ENCODE results near the gene KDM6A.
"Not testable (repeated sequence)": the region's sequence is repeated elsewhere in the genome, so short reads cannot be mapped to it uniquely, and the experiment has no call there.

KDM6A gene

DNA sequence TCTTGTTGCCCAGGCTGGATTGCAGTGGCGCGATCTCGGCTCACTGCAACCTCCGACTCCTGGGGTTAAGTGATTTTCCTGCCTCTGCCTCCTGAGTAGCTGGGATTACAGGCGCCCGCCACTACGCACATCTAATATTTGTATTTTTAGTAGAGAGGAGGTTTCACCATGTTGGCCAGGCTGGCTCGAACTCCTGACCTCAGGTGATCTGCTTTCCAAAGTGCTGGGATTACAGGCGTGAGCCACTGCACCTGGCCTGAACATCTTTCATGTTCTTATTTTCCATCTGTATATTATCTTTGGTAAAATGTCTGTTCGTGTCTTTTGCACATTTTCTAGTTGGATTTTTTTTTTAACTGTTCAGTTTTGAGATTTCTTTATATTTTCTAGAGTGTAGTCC is 17.7 kb downstream of the KDM6A start:
- H3K27ac ChIP-seq (ENCODE audit: low read length); H3K36me3 ChIP-seq (ENCODE audit: control insufficient read depth in 1 of 2, insufficient read depth in 2 of 2, low read length in 2 of 2); H3K4me1 ChIP-seq (ENCODE audit: control insufficient read depth in 1 of 2, insufficient read depth in 2 of 2, low read length in 2 of 2): not testable (repeated sequence)

DNA sequence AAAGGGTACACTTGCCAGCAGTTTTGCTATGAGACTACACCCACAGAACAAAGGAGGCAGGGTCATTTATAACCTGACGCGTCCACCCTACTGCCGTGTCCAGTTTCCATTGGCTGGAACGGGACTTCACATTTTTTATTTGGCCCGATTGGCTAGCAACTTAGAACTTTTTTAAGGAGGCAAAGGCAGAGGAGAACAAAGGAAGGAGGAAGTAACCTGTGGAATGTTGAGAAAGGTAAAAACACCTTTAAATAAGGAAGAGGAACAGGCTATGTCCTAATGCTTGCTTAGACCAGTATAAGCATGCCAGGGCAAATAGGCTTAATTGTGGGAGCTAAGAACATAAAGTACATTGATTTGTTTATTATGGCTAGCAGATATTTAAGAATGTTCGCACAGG is 18.7 kb downstream of the KDM6A start:
- Histone ChIP-seq H3K9me3 (ENCODE audit: control insufficient read depth in 1 of 2, low read length in 2 of 2) (no peaks in the 10 kb centered on the region), H3K27me3 (ENCODE audit: low read depth, low read length) (no peaks in the 10 kb centered on the region), H3K4me1 (ENCODE audit: control insufficient read depth in 1 of 2, insufficient read depth in 2 of 2, low read length in 2 of 2) (peaks cover 0 to 3% of the 10 kb centered on the region in 2 donors), H3K27ac (ENCODE audit: low read length) (no peak overlapping the region), H3K4me3 (ENCODE audit: low read depth in 1 of 2, low read length in 2 of 2) (no peak overlapping the region), H3K36me3 (ENCODE audit: control insufficient read depth in 1 of 2, insufficient read depth in 2 of 2, low read length in 2 of 2) (no peaks in the 10 kb centered on the region)

More for the DNA sequence above, 17.7 kb downstream of the KDM6A start:
- H3K4me3 ChIP-seq (ENCODE audit: low read depth in 1 of 2, low read length in 2 of 2); H3K27me3 ChIP-seq (ENCODE audit: low read depth, low read length); H3K9me3 ChIP-seq (ENCODE audit: control insufficient read depth in 1 of 2, low read length in 2 of 2): not testable (repeated sequence)

DNA sequence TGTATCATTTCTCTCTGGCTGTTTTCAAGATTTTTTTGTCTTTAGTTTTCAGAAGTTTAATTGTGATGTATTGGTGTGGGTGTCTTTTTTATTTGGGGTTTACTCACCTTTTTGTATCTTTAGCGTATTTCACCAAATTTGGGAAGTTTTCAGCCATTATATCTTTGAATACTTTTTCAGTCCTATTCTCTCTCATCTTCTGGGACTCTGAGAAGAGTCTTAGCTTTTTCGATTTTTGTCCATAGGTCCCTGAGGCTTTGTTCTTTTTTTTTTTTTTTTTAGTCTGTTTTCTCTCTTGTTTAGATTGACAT is 23.8 kb downstream of the KDM6A start:
- H3K36me3 ChIP-seq (ENCODE audit: control insufficient read depth in 1 of 2, insufficient read depth in 2 of 2, low read length in 2 of 2): no peaks in the 10 kb centered on the region
- no peaks in the 10 kb centered on the region for H3K9me3 ChIP-seq (ENCODE audit: control insufficient read depth in 1 of 2, low read length in 2 of 2)
- no peak overlapping the region for H3K4me3 ChIP-seq (ENCODE audit: low read depth in 1 of 2, low read length in 2 of 2)
- H3K27me3 ChIP-seq (ENCODE audit: low read depth, low read length): no peaks in the 10 kb centered on the region
- peaks cover 0 to 4% of the 10 kb centered on the region in 2 donors for H3K4me1 ChIP-seq (ENCODE audit: control insufficient read depth in 1 of 2, insufficient read depth in 2 of 2, low read length in 2 of 2)
- no peak overlapping the region for H3K27ac ChIP-seq (ENCODE audit: low read length)

DNA sequence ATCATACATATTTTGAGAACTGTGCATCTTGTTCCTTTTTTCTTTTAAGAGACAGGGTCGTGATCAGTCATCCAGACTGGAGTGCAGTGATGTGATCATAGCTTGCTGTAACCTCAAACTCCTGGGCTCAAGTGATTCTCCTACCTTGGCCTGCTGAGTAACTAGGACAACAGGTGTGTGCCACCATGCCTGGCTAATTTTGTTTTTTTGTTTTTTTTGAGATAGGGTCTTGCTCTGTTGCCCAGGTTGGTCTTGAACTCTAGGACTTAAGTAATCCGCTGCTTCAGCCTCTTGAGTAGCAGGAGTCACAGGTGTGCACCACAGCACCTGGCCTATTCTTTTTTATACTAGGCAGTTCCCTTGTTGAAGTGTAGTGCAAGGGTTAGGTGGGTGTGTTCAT is 24.6 kb downstream of the KDM6A start:
- no peak overlapping the region for H3K4me3 ChIP-seq (ENCODE audit: low read depth in 1 of 2, low read length in 2 of 2)
- no peaks in the 10 kb centered on the region for H3K9me3 ChIP-seq (ENCODE audit: control insufficient read depth in 1 of 2, low read length in 2 of 2)
- H3K27me3 ChIP-seq (ENCODE audit: low read depth, low read length): no peaks in the 10 kb centered on the region
- H3K4me1 ChIP-seq (ENCODE audit: control insufficient read depth in 1 of 2, insufficient read depth in 2 of 2, low read length in 2 of 2): peaks cover 0 to 4% of the 10 kb centered on the region in 2 donors
- H3K27ac ChIP-seq (ENCODE audit: low read length): no peak overlapping the region
- H3K36me3 ChIP-seq (ENCODE audit: control insufficient read depth in 1 of 2, insufficient read depth in 2 of 2, low read length in 2 of 2): no peaks in the 10 kb centered on the region

DNA sequence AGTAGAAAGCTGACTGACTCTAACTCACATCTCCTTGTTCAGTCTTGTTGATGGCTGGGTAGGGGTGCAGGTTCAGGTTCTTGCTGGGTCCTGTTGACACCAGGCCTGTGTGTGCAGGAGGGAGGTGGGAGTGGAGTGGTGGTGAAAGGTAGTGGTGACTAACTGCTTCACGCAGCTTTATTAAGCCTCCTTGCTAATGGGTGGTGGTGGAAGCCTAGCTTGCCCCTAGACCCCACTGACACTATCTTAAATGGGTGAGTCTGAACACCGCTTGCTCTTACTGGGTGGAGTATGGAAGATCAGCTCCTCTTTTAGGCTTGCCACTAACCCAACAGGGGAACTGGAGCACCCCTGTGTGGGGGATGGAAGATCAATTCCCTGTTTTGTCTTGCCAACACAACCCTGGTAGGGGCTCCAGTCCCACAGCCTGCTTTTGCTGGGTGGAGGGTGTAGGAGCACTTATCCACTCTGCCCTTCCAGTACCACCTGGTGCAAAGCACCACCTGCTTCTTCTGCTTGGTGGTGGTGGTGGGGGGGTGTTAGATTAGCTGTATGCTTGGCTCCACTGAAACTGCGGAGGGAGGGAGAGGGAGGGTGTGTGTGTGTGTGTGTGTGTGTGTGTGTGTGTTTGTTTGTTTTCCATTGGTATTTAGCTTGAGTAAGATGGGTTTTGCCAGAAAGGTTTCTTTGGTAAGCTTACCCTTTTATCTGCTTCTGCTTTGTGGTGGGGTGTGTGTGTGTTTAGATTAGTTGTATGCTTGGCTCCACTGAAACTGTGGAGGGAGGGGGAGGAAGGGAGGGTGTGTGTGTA is 25.6 kb downstream of the KDM6A start:
- no peaks in the 10 kb centered on the region for H3K36me3 ChIP-seq (ENCODE audit: control insufficient read depth in 1 of 2, insufficient read depth in 2 of 2, low read length in 2 of 2)
- H3K4me1 ChIP-seq (ENCODE audit: control insufficient read depth in 1 of 2, insufficient read depth in 2 of 2, low read length in 2 of 2): peaks cover 0 to 4% of the 10 kb centered on the region in 2 donors
- no peak overlapping the region for H3K4me3 ChIP-seq (ENCODE audit: low read depth in 1 of 2, low read length in 2 of 2)
- no peaks in the 10 kb centered on the region for H3K9me3 ChIP-seq (ENCODE audit: control insufficient read depth in 1 of 2, low read length in 2 of 2)
- no peak overlapping the region for H3K27ac ChIP-seq (ENCODE audit: low read length)
- H3K27me3 ChIP-seq (ENCODE audit: low read depth, low read length): no peaks in the 10 kb centered on the region

DNA sequence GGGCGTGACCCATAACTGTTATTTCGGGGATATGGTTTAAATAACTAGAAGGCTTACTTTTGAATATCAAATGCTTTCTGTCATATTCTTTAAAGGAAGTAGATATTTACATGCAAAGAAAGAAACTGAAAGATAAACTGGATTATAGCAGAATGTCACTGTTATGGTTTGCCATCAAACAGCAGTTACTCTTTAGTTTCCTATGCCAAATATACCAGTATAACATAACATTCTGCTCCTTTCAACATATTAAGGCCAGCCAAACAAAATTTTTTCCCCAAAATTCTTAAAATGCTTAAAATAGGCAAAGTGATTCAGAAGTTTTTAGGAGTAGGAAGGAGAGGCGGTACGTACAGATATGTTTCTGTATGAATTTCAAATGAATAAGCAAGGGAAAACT is 27.0 kb downstream of the KDM6A start:
- no peaks in the 10 kb centered on the region for H3K9me3 ChIP-seq (ENCODE audit: control insufficient read depth in 1 of 2, low read length in 2 of 2)
- no peak overlapping the region for H3K27ac ChIP-seq (ENCODE audit: low read length)
- H3K36me3 ChIP-seq (ENCODE audit: control insufficient read depth in 1 of 2, insufficient read depth in 2 of 2, low read length in 2 of 2): no peaks in the 10 kb centered on the region
- peaks cover 6 to 12% of the 10 kb centered on the region in 2 donors for H3K4me1 ChIP-seq (ENCODE audit: control insufficient read depth in 1 of 2, insufficient read depth in 2 of 2, low read length in 2 of 2)
- no peak overlapping the region for H3K4me3 ChIP-seq (ENCODE audit: low read depth in 1 of 2, low read length in 2 of 2)
- H3K27me3 ChIP-seq (ENCODE audit: low read depth, low read length): no peaks in the 10 kb centered on the region

DNA sequence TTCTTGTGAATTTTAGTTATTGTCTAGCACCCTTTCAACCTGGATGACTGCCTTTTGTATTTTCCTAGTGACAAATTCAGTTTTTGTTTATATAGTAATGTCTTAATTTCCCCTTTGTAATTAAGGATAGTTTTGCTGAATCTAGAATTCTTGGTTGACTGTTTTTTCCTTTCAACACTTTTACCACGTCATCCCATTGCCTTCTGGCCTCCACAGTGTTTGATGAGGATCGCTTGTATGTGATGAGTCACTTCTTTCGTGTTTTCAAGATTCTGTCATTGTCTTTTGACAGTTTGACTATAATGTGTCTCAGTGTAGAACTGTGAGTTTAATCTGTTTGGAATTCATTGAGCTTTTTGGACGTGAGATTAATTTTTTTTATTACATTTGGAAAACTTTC is 30.1 kb downstream of the KDM6A start:
- no peak overlapping the region for H3K27ac ChIP-seq (ENCODE audit: low read length)
- H3K36me3 ChIP-seq (ENCODE audit: control insufficient read depth in 1 of 2, insufficient read depth in 2 of 2, low read length in 2 of 2): no peaks in the 10 kb centered on the region
- no peak overlapping the region for H3K4me3 ChIP-seq (ENCODE audit: low read depth in 1 of 2, low read length in 2 of 2)
- no peaks in the 10 kb centered on the region for H3K27me3 ChIP-seq (ENCODE audit: low read depth, low read length)
- H3K4me1 ChIP-seq (ENCODE audit: control insufficient read depth in 1 of 2, insufficient read depth in 2 of 2, low read length in 2 of 2): peaks cover 6 to 16% of the 10 kb centered on the region in 2 donors
- H3K9me3 ChIP-seq (ENCODE audit: control insufficient read depth in 1 of 2, low read length in 2 of 2): no peaks in the 10 kb centered on the region

DNA sequence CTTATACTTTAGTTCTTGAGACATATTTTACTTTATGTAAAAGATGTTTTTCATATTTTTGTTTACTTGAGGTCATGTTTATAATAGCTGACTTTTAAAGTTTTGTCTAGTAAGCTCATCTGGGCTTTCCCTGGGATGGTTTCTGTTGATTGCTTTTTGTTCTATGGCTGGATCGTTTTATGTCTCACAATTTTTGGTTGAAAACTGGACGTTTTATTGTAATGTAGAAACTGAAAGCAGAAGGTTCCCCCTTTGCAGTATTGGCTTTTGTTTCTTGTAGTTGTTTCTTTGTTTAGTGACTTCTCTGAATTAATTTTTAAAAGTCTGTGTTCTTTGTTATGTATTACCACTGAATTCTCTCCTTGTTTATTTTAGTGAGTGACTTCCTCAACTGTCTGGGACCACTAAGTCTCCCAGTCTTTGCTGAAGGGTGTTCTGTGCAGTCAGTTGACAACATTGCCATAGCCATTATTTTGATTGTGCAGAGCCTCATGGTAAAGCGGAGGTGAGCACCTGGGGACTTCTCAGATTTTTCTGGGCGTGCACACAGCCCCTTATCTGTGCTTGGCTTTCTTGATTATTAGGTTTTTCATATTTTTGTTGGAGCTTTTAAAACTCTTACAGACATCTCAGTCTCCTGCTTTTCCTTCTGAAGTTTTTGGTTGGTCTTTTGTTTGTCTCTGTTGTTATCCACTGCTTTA is 31.0 kb downstream of the KDM6A start:
- Histone ChIP-seq H3K27ac (ENCODE audit: low read length) (no peak overlapping the region), H3K9me3 (ENCODE audit: control insufficient read depth in 1 of 2, low read length in 2 of 2) (no peaks in the 10 kb centered on the region), H3K36me3 (ENCODE audit: control insufficient read depth in 1 of 2, insufficient read depth in 2 of 2, low read length in 2 of 2) (no peaks in the 10 kb centered on the region), H3K4me3 (ENCODE audit: low read depth in 1 of 2, low read length in 2 of 2) (no peak overlapping the region), H3K27me3 (ENCODE audit: low read depth, low read length) (no peaks in the 10 kb centered on the region), H3K4me1 (ENCODE audit: control insufficient read depth in 1 of 2, insufficient read depth in 2 of 2, low read length in 2 of 2) (peaks cover 6 to 23% of the 10 kb centered on the region in 2 donors)

DNA sequence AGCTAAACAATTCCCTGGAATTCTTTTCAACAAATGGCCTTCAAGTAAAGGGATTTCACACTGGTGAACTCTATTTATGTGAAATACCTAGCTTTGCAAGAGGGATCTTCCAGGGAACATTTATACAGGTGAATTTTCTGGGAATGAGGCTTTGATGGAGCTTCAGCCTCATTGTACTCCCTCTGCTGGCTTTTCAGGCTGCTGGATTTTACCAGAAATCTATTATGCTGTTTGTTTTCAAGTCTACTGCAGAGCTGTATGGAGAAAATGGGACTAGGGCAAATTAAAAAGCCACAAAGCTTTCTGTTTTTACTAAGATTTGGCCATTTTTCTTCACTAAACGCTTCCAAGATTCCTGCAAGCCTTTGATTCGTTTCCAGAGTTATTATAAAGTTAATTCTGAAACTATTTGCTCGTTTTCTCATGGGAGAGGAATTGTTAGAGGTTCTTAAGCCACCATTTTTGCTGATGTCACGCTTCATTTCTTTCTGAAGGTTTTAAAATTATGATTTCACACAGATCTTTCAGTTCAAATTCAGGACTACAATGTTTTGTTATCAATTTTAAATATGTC is 31.6 kb downstream of the KDM6A start:
- Histone ChIP-seq H3K4me1 (ENCODE audit: control insufficient read depth in 1 of 2, insufficient read depth in 2 of 2, low read length in 2 of 2) (peaks cover 6 to 23% of the 10 kb centered on the region in 2 donors), H3K9me3 (ENCODE audit: control insufficient read depth in 1 of 2, low read length in 2 of 2) (no peaks in the 10 kb centered on the region), H3K36me3 (ENCODE audit: control insufficient read depth in 1 of 2, insufficient read depth in 2 of 2, low read length in 2 of 2) (no peaks in the 10 kb centered on the region), H3K27me3 (ENCODE audit: low read depth, low read length) (no peaks in the 10 kb centered on the region), H3K27ac (ENCODE audit: low read length) (no peak overlapping the region), H3K4me3 (ENCODE audit: low read depth in 1 of 2, low read length in 2 of 2) (no peak overlapping the region)

DNA sequence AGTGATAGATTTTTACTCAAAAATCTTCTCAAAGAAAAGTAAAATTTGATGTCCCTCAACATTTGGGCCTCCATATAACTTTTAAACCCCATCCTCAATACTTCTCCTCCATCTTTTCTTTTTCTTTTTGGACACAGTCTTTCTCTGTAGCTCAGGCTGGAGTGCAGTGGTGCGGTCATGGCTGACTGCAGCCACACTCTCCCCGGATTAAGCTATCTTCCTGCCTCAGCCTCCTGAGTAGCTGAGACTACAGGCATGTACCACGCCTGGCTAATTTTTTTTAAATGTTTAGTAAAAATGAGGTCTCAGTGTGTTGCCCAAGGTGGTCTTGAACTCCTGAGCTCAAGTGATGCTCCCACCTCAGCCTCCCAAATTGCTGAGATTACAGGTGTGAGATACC is 33.1 kb downstream of the KDM6A start:
- Histone ChIP-seq H3K27ac (ENCODE audit: low read length) (no peak overlapping the region), H3K36me3 (ENCODE audit: control insufficient read depth in 1 of 2, insufficient read depth in 2 of 2, low read length in 2 of 2) (no peaks in the 10 kb centered on the region), H3K4me1 (ENCODE audit: control insufficient read depth in 1 of 2, insufficient read depth in 2 of 2, low read length in 2 of 2) (peaks cover 2 to 23% of the 10 kb centered on the region in 2 donors), H3K27me3 (ENCODE audit: low read depth, low read length) (no peaks in the 10 kb centered on the region), H3K9me3 (ENCODE audit: control insufficient read depth in 1 of 2, low read length in 2 of 2) (no peaks in the 10 kb centered on the region), H3K4me3 (ENCODE audit: low read depth in 1 of 2, low read length in 2 of 2) (no peak overlapping the region)

DNA sequence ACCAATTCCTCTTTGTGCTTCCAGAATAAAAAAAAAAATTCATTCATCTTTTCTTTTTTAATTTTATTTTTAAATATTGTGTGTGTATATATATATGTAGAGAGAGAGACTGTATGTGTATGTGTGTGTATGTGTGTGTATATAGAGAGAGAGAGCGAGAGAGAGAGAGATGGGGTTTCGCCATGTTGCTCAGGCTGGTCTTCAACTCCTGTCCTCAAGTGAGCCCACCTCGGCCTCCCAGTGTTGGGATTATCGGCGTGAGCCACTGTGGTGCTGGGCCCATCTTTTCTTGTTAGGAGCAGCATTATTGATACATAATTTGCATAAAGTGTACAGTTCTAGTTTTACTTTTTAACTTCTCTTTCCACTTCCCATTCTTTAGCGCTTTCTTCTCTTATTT is 33.6 kb downstream of the KDM6A start:
- H3K36me3 ChIP-seq (ENCODE audit: control insufficient read depth in 1 of 2, insufficient read depth in 2 of 2, low read length in 2 of 2): no peaks in the 10 kb centered on the region
- no peaks in the 10 kb centered on the region for H3K27me3 ChIP-seq (ENCODE audit: low read depth, low read length)
- no peaks in the 10 kb centered on the region for H3K9me3 ChIP-seq (ENCODE audit: control insufficient read depth in 1 of 2, low read length in 2 of 2)
- no peak overlapping the region for H3K4me3 ChIP-seq (ENCODE audit: low read depth in 1 of 2, low read length in 2 of 2)
- peaks cover 2 to 23% of the 10 kb centered on the region in 2 donors for H3K4me1 ChIP-seq (ENCODE audit: control insufficient read depth in 1 of 2, insufficient read depth in 2 of 2, low read length in 2 of 2)
- no peak overlapping the region for H3K27ac ChIP-seq (ENCODE audit: low read length)

Data from muscle layer of duodenum (tissue), 2 donors.